OCI-LY1 (cell line): ENCODE measurements around the gene CLSTN2.

ENCODE experiments used
- H2AFZ ChIP-seq: fragments of 200-600 bp; sonication (generic), shearing (Covaris generic); 2 replicates; pipeline ENCODE4 v1.6.0; 2014; ENCODE audit warnings: antibody characterized with exemption, mild to moderate bottlenecking, low read length
- H3F3A ChIP-seq: fragments of 200-600 bp; sonication (generic), shearing (Covaris generic); 2 replicates; pipeline ENCODE4 v1.6.0; 2014; ENCODE audit warnings: mild to moderate bottlenecking, antibody characterized with exemption, low read length, moderate library complexity; ENCODE audit not compliant: insufficient read depth
- H3K27ac ChIP-seq: fragments of 200-600 bp; sonication (generic); 2 replicates; pipeline ENCODE4 v1.5.1; 2014; ENCODE audit warnings: low read length, mixed run types, mild to moderate bottlenecking, low read depth; ENCODE audit not compliant: poor library complexity, severe bottlenecking
- H3K27me3 ChIP-seq: fragments of 200-600 bp; sonication (generic); 2 replicates; pipeline ENCODE4 v1.6.0; 2014; ENCODE audit warnings: antibody characterized with exemption, mild to moderate bottlenecking, low read length, moderate library complexity; ENCODE audit not compliant: insufficient read depth
- H3K36me3 ChIP-seq: fragments of 200-600 bp; sonication (generic); 2 replicates; pipeline ENCODE4 v1.6.1; 2014; ENCODE audit warnings: mild to moderate bottlenecking, antibody characterized with exemption, low read length, moderate library complexity, mixed read lengths; ENCODE audit not compliant: insufficient read depth
- H3K4me1 ChIP-seq: fragments of 200-600 bp; sonication (generic); 2 replicates; pipeline ENCODE4 v1.5.1; 2014; ENCODE audit warnings: mild to moderate bottlenecking, low read length, moderate library complexity; ENCODE audit not compliant: insufficient read depth, severe bottlenecking
- H3K4me2 ChIP-seq: fragments of 200-600 bp; sonication (generic), shearing (Covaris generic); 2 replicates; pipeline ENCODE4 v1.6.1; 2014; ENCODE audit warnings: low read length
- H3K4me3 ChIP-seq: fragments of 200-600 bp; sonication (generic); 2 replicates; pipeline ENCODE4 v1.5.1; 2014; ENCODE audit warnings: low read length, low read depth, mild to moderate bottlenecking, mixed read lengths; ENCODE audit not compliant: poor library complexity, severe bottlenecking
- H3K79me2 ChIP-seq: fragments of 200-600 bp; shearing (Covaris generic); 2 replicates; pipeline ENCODE4 v1.6.1; 2016; ENCODE audit warnings: mixed run types, low read length, mixed read lengths; ENCODE audit not compliant: insufficient read depth
- H3K9ac ChIP-seq: fragments of 200-600 bp; sonication (generic), shearing (Covaris generic); 2 replicates; pipeline ENCODE4 v1.6.1; 2014; ENCODE audit warnings: mild to moderate bottlenecking, low read length, mixed read lengths
- H3K9me2 ChIP-seq: fragments of 200-600 bp; sonication (generic), shearing (Covaris generic); 2 replicates; pipeline ENCODE4 v1.6.1; 2014; ENCODE audit warnings: low read depth, mild to moderate bottlenecking, low read length, mixed read lengths
- H3K9me3 ChIP-seq: fragments of 200-600 bp; shearing (Covaris generic); 2 replicates; pipeline ENCODE4 v1.6.1; 2014; ENCODE audit warnings: low read length, mixed read lengths
- H4K20me1 ChIP-seq: fragments of 200-600 bp; sonication (generic), shearing (Covaris generic); 2 replicates; pipeline ENCODE4 v1.6.0; 2016; ENCODE audit warnings: mild to moderate bottlenecking, low read length; ENCODE audit not compliant: insufficient read depth
- CTCF ChIP-seq: fragments of 200-600 bp; sonication (generic), shearing (Covaris generic); IDR thresholded peaks from 2 replicates; pipeline ENCODE4 v1.5.1; 2017; ENCODE audit warnings: mild to moderate bottlenecking, antibody characterized with exemption, low read length, moderate library complexity, mixed read lengths
- EZH2 ChIP-seq: fragments of 200-600 bp; sonication (generic), shearing (Covaris generic); IDR thresholded peaks from 2 replicates; pipeline ENCODE4 v1.8.0; 2017; ENCODE audit warnings: borderline replicate concordance, mixed run types, mild to moderate bottlenecking, antibody characterized with exemption, low read length, moderate library complexity, mixed read lengths

Gene CLSTN2

GRCh38 chr3:139893267-139893962 lies 41.6 kb upstream of the CLSTN2 start:
- Histone ChIP-seq H3K4me1 (no peaks in the 10 kb centered on the region), H3K9me3 (no peaks in the 10 kb centered on the region), H3K27ac (no peak overlapping the region), H3K4me3 (no peak overlapping the region), H2AFZ (no peak overlapping the region), H4K20me1 (no peaks in the 10 kb centered on the region), H3K36me3 (no peaks in the 10 kb centered on the region), H3K27me3 (no peaks in the 10 kb centered on the region), H3K4me2 (no peak overlapping the region), H3K79me2 (no peaks in the 10 kb centered on the region), H3K9ac (no peak overlapping the region), H3F3A (no peaks in the 10 kb centered on the region), H3K9me2 (no peaks in the 10 kb centered on the region; the same call in 1 of the 2 replicates)
- TF ChIP-seq CTCF (no peak), EZH2 (no peak)

GRCh38 chr3:139893963-139894642 lies 40.9 kb upstream of the CLSTN2 start:
- no peaks in the 10 kb centered on the region for H3K9me3 ChIP-seq
- TF ChIP-seq CTCF (no peak), EZH2 (no peak)
- no peaks in the 10 kb centered on the region for H3K36me3 ChIP-seq
- no peak overlapping the region for H3K9ac ChIP-seq
- no peak overlapping the region for H3K27ac ChIP-seq
- H3F3A ChIP-seq, result no peaks in the 10 kb centered on the region
- no peaks in the 10 kb centered on the region for H3K27me3 ChIP-seq
- H3K9me2 ChIP-seq, result no peaks in the 10 kb centered on the region; the same call in 1 of the 2 replicates
- H3K4me1 ChIP-seq, result no peaks in the 10 kb centered on the region
- no peaks in the 10 kb centered on the region for H4K20me1 ChIP-seq
- H3K79me2 ChIP-seq, result no peaks in the 10 kb centered on the region
- H3K4me3 ChIP-seq, result no peak overlapping the region
- no peak overlapping the region for H3K4me2 ChIP-seq
- no peak overlapping the region for H2AFZ ChIP-seq

GRCh38 chr3:139894643-139894989 lies 40.4 kb upstream of the CLSTN2 start:
- H3K9me2 ChIP-seq, result no peaks in the 10 kb centered on the region; the same call in 1 of the 2 replicates

More at GRCh38 chr3:139894643-139894989, 40.4 kb upstream of the CLSTN2 start:
- H2AFZ ChIP-seq, result no peak overlapping the region
- no peaks in the 10 kb centered on the region for H3K36me3 ChIP-seq
- H3K4me3 ChIP-seq, result no peak overlapping the region
- H3K9ac ChIP-seq, result no peak overlapping the region
- no peaks in the 10 kb centered on the region for H3K9me3 ChIP-seq
- no peaks in the 10 kb centered on the region for H3K27me3 ChIP-seq
- TF ChIP-seq EZH2, result no peak
- no peak for TF ChIP-seq CTCF
- H3K27ac ChIP-seq, result no peak overlapping the region
- H3K4me2 ChIP-seq, result no peak overlapping the region
- H3K4me1 ChIP-seq, result no peaks in the 10 kb centered on the region
- H3F3A ChIP-seq, result no peaks in the 10 kb centered on the region
- H4K20me1 ChIP-seq, result no peaks in the 10 kb centered on the region
- H3K79me2 ChIP-seq, result no peaks in the 10 kb centered on the region
